GM23338 (cell line): ENCODE data around the gene HOTAIR. TPM values are rescaled to one million over a fixed set of nuclear protein-coding genes. Genes with fewer than 3 reads are reported as not detected.

ENCODE experiments used
- ATAC-seq: fragments of 200-7000 bp; cut with Tn5 transposase; 3 replicates; pipeline ENCODE4 v1.9.1; 2020
- DNase-seq: peaks from one replicate; pipeline ENCODE4 v3.0.0-alpha.2; 2015; ENCODE audit warnings: low spot score
- H2AFZ ChIP-seq: fragments of 200-600 bp; sonication (generic); 2 replicates; pipeline ENCODE4 v1.8.0; 2016; ENCODE audit warnings: antibody characterized with exemption, mild to moderate bottlenecking, moderate library complexity
- H3F3A ChIP-seq: fragments of 200-600 bp; sonication (generic); replicated peaks from 2 replicates; pipeline ENCODE4 v1.8.0; 2017; ENCODE audit warnings: antibody characterized with exemption, mixed run types, low read depth
- H3K27ac ChIP-seq: fragments of 200-600 bp; sonication (generic); 2 replicates; pipeline ENCODE4 v1.6.1; 2016; ENCODE audit warnings: low read depth
- H3K27me3 ChIP-seq: fragments of 200-600 bp; sonication (generic); 2 replicates; pipeline ENCODE4 v1.8.0; 2016; ENCODE audit warnings: mild to moderate bottlenecking, mixed run types, moderate library complexity; ENCODE audit not compliant: insufficient read depth
- H3K36me3 ChIP-seq: fragments of 200-600 bp; sonication (generic); 2 replicates; pipeline ENCODE4 v1.8.0; 2016; ENCODE audit warnings: mild to moderate bottlenecking; ENCODE audit not compliant: insufficient read depth
- H3K4me1 ChIP-seq: fragments of 200-600 bp; sonication (generic); 2 replicates; pipeline ENCODE4 v1.8.0; 2016; ENCODE audit warnings: mild to moderate bottlenecking, moderate library complexity; ENCODE audit not compliant: insufficient read depth
- H3K4me2 ChIP-seq: fragments of 200-600 bp; sonication (generic); 2 replicates; pipeline ENCODE4 v1.7.1; 2017; ENCODE audit warnings: mixed run types
- H3K4me3 ChIP-seq: fragments of 200-600 bp; sonication (generic); 2 replicates; pipeline ENCODE4 v1.6.1; 2016; ENCODE audit warnings: mixed run types
- H3K79me2 ChIP-seq: fragments of 200-600 bp; sonication (generic); replicated peaks from 2 replicates; pipeline ENCODE4 v1.8.0; 2017; ENCODE audit warnings: mild to moderate bottlenecking; ENCODE audit not compliant: insufficient read depth
- H3K9me2 ChIP-seq: fragments of 200-600 bp; sonication (generic); 2 replicates; pipeline ENCODE4 v1.8.0; 2017; ENCODE audit not compliant: insufficient read depth
- H4K20me1 ChIP-seq: fragments of 200-600 bp; sonication (generic); replicated peaks from 2 replicates; pipeline ENCODE4 v1.8.0; 2017; ENCODE audit warnings: mild to moderate bottlenecking; ENCODE audit not compliant: insufficient read depth
- H3K27ac Mint-ChIP-seq: 2 replicates; pipeline ENCODE4 v1.8.0; 2020; ENCODE audit warnings: inconsistent platforms, mild to moderate bottlenecking, moderate library complexity, mixed read lengths
- H3K27me3 Mint-ChIP-seq: 3 replicates; pipeline ENCODE4 v1.8.0; 2022; ENCODE audit warnings: low read depth, mild to moderate bottlenecking, moderate library complexity, mixed read lengths, inconsistent platforms; ENCODE audit not compliant: insufficient read depth, poor library complexity
- H3K36me3 Mint-ChIP-seq: 3 replicates; pipeline ENCODE4 v1.8.0; 2021; ENCODE audit warnings: low read depth, mild to moderate bottlenecking, inconsistent platforms, moderate library complexity, mixed read lengths
- H3K4me1 Mint-ChIP-seq: 3 replicates; pipeline ENCODE4 v1.8.0; 2020; ENCODE audit warnings: mild to moderate bottlenecking, inconsistent platforms, mixed read lengths
- H3K4me3 Mint-ChIP-seq: 3 replicates; pipeline ENCODE4 v1.8.0; 2021; ENCODE audit warnings: moderate library complexity, mild to moderate bottlenecking, inconsistent platforms, mixed read lengths
- H3K9me3 Mint-ChIP-seq: 3 replicates; pipeline ENCODE4 v1.8.0; 2020; ENCODE audit warnings: moderate library complexity, mild to moderate bottlenecking, inconsistent platforms, mixed read lengths
- CREB1 ChIP-seq: fragments of 250-450 bp; sonication (Bioruptor Pico); IDR thresholded peaks from 2 replicates; pipeline ENCODE4 v1.5.0; 2020; ENCODE audit warnings: low read depth, mild to moderate bottlenecking, moderate library complexity
- EZH2 ChIP-seq: fragments of 200-600 bp; sonication (generic); IDR thresholded peaks from one replicate; pipeline ENCODE4 v1.8.0; 2017; ENCODE audit warnings: antibody characterized with exemption, mild to moderate bottlenecking, low read depth; ENCODE audit not compliant: unreplicated experiment
- EZH2phosphoT487 ChIP-seq: fragments of 200-600 bp; sonication (generic); IDR thresholded peaks from one replicate; pipeline ENCODE4 v1.8.1; 2018; ENCODE audit warnings: antibody characterized with exemption; ENCODE audit not compliant: unreplicated experiment
- JUNB ChIP-seq: IDR thresholded peaks from one replicate; pipeline ENCODE4 v1.6.1; 2016; ENCODE audit warnings: antibody characterized with exemption; ENCODE audit not compliant: unreplicated experiment
- NANOG ChIP-seq: IDR thresholded peaks from 2 replicates; pipeline ENCODE4 v1.6.1; 2016; ENCODE audit warnings: antibody characterized with exemption, borderline replicate concordance
- POLR2AphosphoS5 ChIP-seq: IDR thresholded peaks from 2 replicates; pipeline ENCODE4 v1.6.1; 2016; ENCODE audit warnings: antibody characterized with exemption, low read depth
- STAT1 ChIP-seq: IDR thresholded peaks from one replicate; pipeline ENCODE4 v1.6.1; 2016; ENCODE audit warnings: antibody characterized with exemption; ENCODE audit not compliant: unreplicated experiment
- ZNF114 ChIP-seq: fragments of 250-450 bp; sonication (Bioruptor Pico); IDR thresholded peaks from 2 replicates; pipeline ENCODE4 v1.5.0; 2020; ENCODE audit warnings: mild to moderate bottlenecking, moderate library complexity
- ZNF331 ChIP-seq: fragments of 250-450 bp; sonication (Bioruptor Pico); IDR thresholded peaks from 2 replicates; pipeline ENCODE4 v1.5.0; 2020; ENCODE audit warnings: low read depth, mild to moderate bottlenecking, moderate library complexity
- polyA plus RNA-seq: library from polyadenylated mRNA; unstranded; fragments of >200 nt; fragmentation: Nextera tagmentation; extraction: Ambion mirVana; gene quantifications from 2 replicates; pipeline ENCODE4 v1.2.1, GENCODE V29; 2016
- total RNA-seq: library from RNA; depleted of rRNA; stranded (reverse); fragments of >200 nt; shearing (Covaris generic); gene quantifications from 2 replicates; pipeline ENCODE4 v1.2.3, GENCODE V29; 2014
- TF ChIP-seq, protein P1 (sequence below): IDR thresholded peaks from 2 replicates; pipeline ENCODE4 v1.6.1; 2016; ENCODE audit warnings: antibody characterized with exemption
- TF ChIP-seq, protein P2 (sequence below), 2 experiments: fragments of 200-600 bp in 1 of 2; sonication (generic) in 1 of 2; conservative IDR thresholded peaks; 2 replicates each; pipeline versions ENCODE4 v1.5.1 to v1.6.1; 2016 to 2017; ENCODE audit warnings: antibody characterized with exemption in 2 of 2, low read depth in 2 of 2, mild to moderate bottlenecking in 2 of 2, moderate library complexity in 1 of 2
- TF ChIP-seq, protein P3 (sequence below): IDR thresholded peaks from one replicate; pipeline ENCODE4 v1.6.1; 2018; ENCODE audit warnings: antibody characterized with exemption; ENCODE audit not compliant: unreplicated experiment

HOTAIR gene
- total and polyA plus RNA-seq, 2 experiments from 2014 or later, result not detected

- no peak overlapping the region for H2AFZ ChIP-seq
- H3K4me1 Mint-ChIP-seq, result peaks cover 26% of the 10 kb centered on the region
- H3K27me3 ChIP-seq, result peaks cover 100% of the 10 kb centered on the region
- no peak overlapping the region for H3K27ac Mint-ChIP-seq
- no peak overlapping the region for H3K27ac ChIP-seq
- peak overlapping the region; percentile 39; the same call in 1 of the 2 replicates for H3K4me3 ChIP-seq
- ATAC-seq (peak; percentile 10), DNase-seq (peak; percentile 81)
- H3K4me3 Mint-ChIP-seq, result no peak overlapping the region; the same call in 2 of the 3 replicates
- H3F3A ChIP-seq, result peaks cover 53% of the 10 kb centered on the region
- H3K27me3 Mint-ChIP-seq, result peaks cover 100% of the 10 kb centered on the region
- H3K9me3 Mint-ChIP-seq, result peaks cover 3% of the 10 kb centered on the region; the same call in 1 of the 3 replicates
- no peaks in the 10 kb centered on the region for H3K36me3 ChIP-seq
- TF ChIP-seq NANOG (no peak), EZH2 (peak; percentile 84), EZH2phosphoT487 (peak; percentile 30)
- TF ChIP-seq, protein P1, sequence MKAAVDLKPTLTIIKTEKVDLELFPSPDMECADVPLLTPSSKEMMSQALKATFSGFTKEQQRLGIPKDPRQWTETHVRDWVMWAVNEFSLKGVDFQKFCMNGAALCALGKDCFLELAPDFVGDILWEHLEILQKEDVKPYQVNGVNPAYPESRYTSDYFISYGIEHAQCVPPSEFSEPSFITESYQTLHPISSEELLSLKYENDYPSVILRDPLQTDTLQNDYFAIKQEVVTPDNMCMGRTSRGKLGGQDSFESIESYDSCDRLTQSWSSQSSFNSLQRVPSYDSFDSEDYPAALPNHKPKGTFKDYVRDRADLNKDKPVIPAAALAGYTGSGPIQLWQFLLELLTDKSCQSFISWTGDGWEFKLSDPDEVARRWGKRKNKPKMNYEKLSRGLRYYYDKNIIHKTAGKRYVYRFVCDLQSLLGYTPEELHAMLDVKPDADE, result 0 out of 2 replicates have a peak, but pooled peaks have one; percentile 23
- no peaks in the 10 kb centered on the region for H3K9me2 ChIP-seq
- no peaks in the 10 kb centered on the region for H3K79me2 ChIP-seq
- peaks cover 80% of the 10 kb centered on the region for H4K20me1 ChIP-seq
- peak overlapping the region; percentile 69 for H3K4me2 ChIP-seq
- H3K4me1 ChIP-seq, result peaks cover 31% of the 10 kb centered on the region
- peaks cover 3% of the 10 kb centered on the region; the same call in 1 of the 3 replicates for H3K36me3 Mint-ChIP-seq
These were observed 24.9 kb downstream of the HOTAIR start for GRCh38 chr12:53949631-53950436.

GRCh38 chr12:53948650-53949593 is 25.8 kb downstream of the HOTAIR start:
- ATAC-seq, result no peak; the same call in 2 of the 3 replicates
- no peak for TF ChIP-seq ZNF331 (CRISPR knock-in tag)
- no peak for TF ChIP-seq NANOG
- TF ChIP-seq, protein P2, sequence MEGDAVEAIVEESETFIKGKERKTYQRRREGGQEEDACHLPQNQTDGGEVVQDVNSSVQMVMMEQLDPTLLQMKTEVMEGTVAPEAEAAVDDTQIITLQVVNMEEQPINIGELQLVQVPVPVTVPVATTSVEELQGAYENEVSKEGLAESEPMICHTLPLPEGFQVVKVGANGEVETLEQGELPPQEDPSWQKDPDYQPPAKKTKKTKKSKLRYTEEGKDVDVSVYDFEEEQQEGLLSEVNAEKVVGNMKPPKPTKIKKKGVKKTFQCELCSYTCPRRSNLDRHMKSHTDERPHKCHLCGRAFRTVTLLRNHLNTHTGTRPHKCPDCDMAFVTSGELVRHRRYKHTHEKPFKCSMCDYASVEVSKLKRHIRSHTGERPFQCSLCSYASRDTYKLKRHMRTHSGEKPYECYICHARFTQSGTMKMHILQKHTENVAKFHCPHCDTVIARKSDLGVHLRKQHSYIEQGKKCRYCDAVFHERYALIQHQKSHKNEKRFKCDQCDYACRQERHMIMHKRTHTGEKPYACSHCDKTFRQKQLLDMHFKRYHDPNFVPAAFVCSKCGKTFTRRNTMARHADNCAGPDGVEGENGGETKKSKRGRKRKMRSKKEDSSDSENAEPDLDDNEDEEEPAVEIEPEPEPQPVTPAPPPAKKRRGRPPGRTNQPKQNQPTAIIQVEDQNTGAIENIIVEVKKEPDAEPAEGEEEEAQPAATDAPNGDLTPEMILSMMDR (conservative IDR thresholded peaks at IDR 0.05; ENCODE audit: low read depth in 2 of 2), result peak; percentile 13 to 32; a peak in 3 of 4 replicates
- TF ChIP-seq, protein P3, sequence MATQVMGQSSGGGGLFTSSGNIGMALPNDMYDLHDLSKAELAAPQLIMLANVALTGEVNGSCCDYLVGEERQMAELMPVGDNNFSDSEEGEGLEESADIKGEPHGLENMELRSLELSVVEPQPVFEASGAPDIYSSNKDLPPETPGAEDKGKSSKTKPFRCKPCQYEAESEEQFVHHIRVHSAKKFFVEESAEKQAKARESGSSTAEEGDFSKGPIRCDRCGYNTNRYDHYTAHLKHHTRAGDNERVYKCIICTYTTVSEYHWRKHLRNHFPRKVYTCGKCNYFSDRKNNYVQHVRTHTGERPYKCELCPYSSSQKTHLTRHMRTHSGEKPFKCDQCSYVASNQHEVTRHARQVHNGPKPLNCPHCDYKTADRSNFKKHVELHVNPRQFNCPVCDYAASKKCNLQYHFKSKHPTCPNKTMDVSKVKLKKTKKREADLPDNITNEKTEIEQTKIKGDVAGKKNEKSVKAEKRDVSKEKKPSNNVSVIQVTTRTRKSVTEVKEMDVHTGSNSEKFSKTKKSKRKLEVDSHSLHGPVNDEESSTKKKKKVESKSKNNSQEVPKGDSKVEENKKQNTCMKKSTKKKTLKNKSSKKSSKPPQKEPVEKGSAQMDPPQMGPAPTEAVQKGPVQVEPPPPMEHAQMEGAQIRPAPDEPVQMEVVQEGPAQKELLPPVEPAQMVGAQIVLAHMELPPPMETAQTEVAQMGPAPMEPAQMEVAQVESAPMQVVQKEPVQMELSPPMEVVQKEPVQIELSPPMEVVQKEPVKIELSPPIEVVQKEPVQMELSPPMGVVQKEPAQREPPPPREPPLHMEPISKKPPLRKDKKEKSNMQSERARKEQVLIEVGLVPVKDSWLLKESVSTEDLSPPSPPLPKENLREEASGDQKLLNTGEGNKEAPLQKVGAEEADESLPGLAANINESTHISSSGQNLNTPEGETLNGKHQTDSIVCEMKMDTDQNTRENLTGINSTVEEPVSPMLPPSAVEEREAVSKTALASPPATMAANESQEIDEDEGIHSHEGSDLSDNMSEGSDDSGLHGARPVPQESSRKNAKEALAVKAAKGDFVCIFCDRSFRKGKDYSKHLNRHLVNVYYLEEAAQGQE, result no peak
- TF ChIP-seq STAT1, result no peak
- no peak for TF ChIP-seq JUNB
- TF ChIP-seq ZNF114 (CRISPR knock-in tag), result no peak
- TF ChIP-seq CREB1 (CRISPR knock-in tag), result no peak
- peak; percentile 75 for TF ChIP-seq EZH2
- no peak for TF ChIP-seq POLR2AphosphoS5
- peak; percentile 20 for TF ChIP-seq EZH2phosphoT487
- TF ChIP-seq, protein P1, result no peak

More at GRCh38 chr12:53948650-53949593, 25.8 kb downstream of the HOTAIR start:
- no peaks in the 10 kb centered on the region for H3K9me2 ChIP-seq
- H2AFZ ChIP-seq, result no peak overlapping the region
- Mint-ChIP-seq H3K9me3 (0 out of 3 replicates have a peak, but pooled peaks cover under 1% of the 10 kb centered on the region), H3K4me3 (no peak overlapping the region; the same call in 2 of the 3 replicates), H3K4me1 (peaks cover 24% of the 10 kb centered on the region), H3K27ac (no peak overlapping the region), H3K27me3 (peaks cover 100% of the 10 kb centered on the region), H3K36me3 (peaks cover 3% of the 10 kb centered on the region; the same call in 1 of the 3 replicates)
- no peak overlapping the region for H3K27ac ChIP-seq
- peak overlapping the region; percentile 69 for H3K4me2 ChIP-seq
- H3K4me3 ChIP-seq, result peak overlapping the region; percentile 39; the same call in 1 of the 2 replicates
- peaks cover 31% of the 10 kb centered on the region for H3K4me1 ChIP-seq
- peaks cover 100% of the 10 kb centered on the region for H3K27me3 ChIP-seq
- peaks cover 80% of the 10 kb centered on the region for H4K20me1 ChIP-seq
- H3F3A ChIP-seq, result peaks cover 50% of the 10 kb centered on the region
- no peak for DNase-seq
- H3K79me2 ChIP-seq, result no peaks in the 10 kb centered on the region
- no peaks in the 10 kb centered on the region for H3K36me3 ChIP-seq
